GM19035 (cell line): ENCODE data around the gene NFIB.

ENCODE experiments used
- ATAC-seq: cut with Tn5 transposase; IDR thresholded peaks from one replicate; pipeline ENCODE4 v1.9.1; 2021; ENCODE audit not compliant: unreplicated experiment

The NFIB gene

GRCh38 chr9:14249527-14249926 is 64.4 kb downstream of the NFIB start:
- ATAC-seq: no peak

- no peak for ATAC-seq
These were observed 65.8 kb downstream of the NFIB start for GRCh38 chr9:14248149-14248548.

GRCh38 chr9:14247577-14247976 is 66.4 kb downstream of the NFIB start:
- ATAC-seq: no peak

GRCh38 chr9:14246951-14247350 is 67.0 kb downstream of the NFIB start:
- no peak for ATAC-seq

- no peak for ATAC-seq
These were observed 67.9 kb downstream of the NFIB start for GRCh38 chr9:14245901-14246525.

- ATAC-seq: no peak
These were observed 70.4 kb downstream of the NFIB start for GRCh38 chr9:14243514-14244042.

- no peak for ATAC-seq
These were observed 71.7 kb downstream of the NFIB start for GRCh38 chr9:14242150-14242805.

GRCh38 chr9:14240537-14240936 is 73.4 kb downstream of the NFIB start:
- no peak for ATAC-seq

- ATAC-seq: no peak
These were observed 75.4 kb downstream of the NFIB start for GRCh38 chr9:14238518-14238917.

GRCh38 chr9:14238079-14238478 is 75.9 kb downstream of the NFIB start:
- no peak for ATAC-seq

GRCh38 chr9:14236591-14236990 is 77.3 kb downstream of the NFIB start:
- ATAC-seq: no peak

GRCh38 chr9:14232111-14232510 is 81.8 kb downstream of the NFIB start:
- ATAC-seq: no peak

GRCh38 chr9:14231196-14231990 is 82.5 kb downstream of the NFIB start:
- no peak for ATAC-seq

GRCh38 chr9:14228602-14229001 is 85.3 kb downstream of the NFIB start:
- no peak for ATAC-seq

- no peak for ATAC-seq
These were observed 86.9 kb downstream of the NFIB start for GRCh38 chr9:14226855-14227532.

- no peak for ATAC-seq
These were observed 90.9 kb downstream of the NFIB start for GRCh38 chr9:14223081-14223480.

GRCh38 chr9:14222149-14222835 is 91.6 kb downstream of the NFIB start:
- ATAC-seq: no peak

- no peak for ATAC-seq
These were observed 92.4 kb downstream of the NFIB start for GRCh38 chr9:14221558-14221957.

- ATAC-seq: no peak
These were observed 92.8 kb downstream of the NFIB start for GRCh38 chr9:14221119-14221518.

- ATAC-seq: no peak
These were observed 93.7 kb downstream of the NFIB start for GRCh38 chr9:14220256-14220655.

GRCh38 chr9:14219850-14220249 is 94.1 kb downstream of the NFIB start:
- ATAC-seq: no peak
